Measurements from ENCODE around the gene DIP2A.

- TF ChIP-seq CTCF (IDR thresholded peaks at IDR 0.05; ENCODE audit: low read length) (no peak), EZH2 (optimal IDR thresholded peaks at IDR 0.05; ENCODE audit: low read depth, low read length) (no peak), EZH2phosphoT487 (IDR thresholded peaks at IDR 0.05; ENCODE audit: low read length) (no peak)
These were observed 47.0 kb upstream of the DIP2A start for GRCh38 chr21:46411691-46412090.

Measured in MM.1S (cell line).